Measurements from ENCODE around the gene GAK. TPM values are rescaled to one million over a fixed set of nuclear protein-coding genes. Genes with fewer than 3 reads are reported as not detected.
A peak's percentile ranks its signal among the peaks of the same experiment; 100 is the strongest.

The GAK gene
- total RNA-seq, 1 donor from 2014 or later, result 86.9 TPM

GRCh38 chr4:828641-829271 lies 103.4 kb downstream of the GAK start:
- Histone ChIP-seq H3K27me3 (ENCODE audit: insufficient read depth, low read length) (peaks cover 27% of the 10 kb centered on the region), H4K20me1 (ENCODE audit: insufficient read depth, low read length) (peaks cover 11% of the 10 kb centered on the region), H3K27ac (ENCODE audit: low read depth, low read length) (no peak overlapping the region), H3K9ac (ENCODE audit: low read length) (no peak overlapping the region), H3K36me3 (ENCODE audit: insufficient read depth, low read length) (no peaks in the 10 kb centered on the region), H3K4me1 (ENCODE audit: insufficient read depth, low read length) (no peaks in the 10 kb centered on the region), H3K79me2 (ENCODE audit: insufficient read depth, low read length) (no peaks in the 10 kb centered on the region), H3K4me3 (ENCODE audit: insufficient read depth, low read depth, low read length) (no peak overlapping the region), H3K9me3 (ENCODE audit: insufficient read depth, low read depth, low read length) (no peaks in the 10 kb centered on the region), H3K4me2 (ENCODE audit: low read length) (no peak overlapping the region), H2AFZ (ENCODE audit: low read depth, low read length) (no peak overlapping the region)
- Mint-ChIP-seq H3K4me1 (ENCODE audit: low read depth, unreplicated experiment) (peaks cover 2% of the 10 kb centered on the region), H3K27ac (ENCODE audit: unreplicated experiment) (no peak overlapping the region), H3K27me3 (ENCODE audit: low read depth, unreplicated experiment) (peaks cover 32% of the 10 kb centered on the region), H3K9me3 (ENCODE audit: unreplicated experiment) (no peaks in the 10 kb centered on the region), H3K4me3 (ENCODE audit: unreplicated experiment) (no peak overlapping the region), H3K36me3 (ENCODE audit: low read depth, unreplicated experiment) (no peaks in the 10 kb centered on the region)
- FAIRE-seq, result no peak
- TF ChIP-seq EZH2 (IDR thresholded peaks at IDR 0.05; ENCODE audit: insufficient read depth, low read length), result no peak
- TF ChIP-seq, protein P1, sequence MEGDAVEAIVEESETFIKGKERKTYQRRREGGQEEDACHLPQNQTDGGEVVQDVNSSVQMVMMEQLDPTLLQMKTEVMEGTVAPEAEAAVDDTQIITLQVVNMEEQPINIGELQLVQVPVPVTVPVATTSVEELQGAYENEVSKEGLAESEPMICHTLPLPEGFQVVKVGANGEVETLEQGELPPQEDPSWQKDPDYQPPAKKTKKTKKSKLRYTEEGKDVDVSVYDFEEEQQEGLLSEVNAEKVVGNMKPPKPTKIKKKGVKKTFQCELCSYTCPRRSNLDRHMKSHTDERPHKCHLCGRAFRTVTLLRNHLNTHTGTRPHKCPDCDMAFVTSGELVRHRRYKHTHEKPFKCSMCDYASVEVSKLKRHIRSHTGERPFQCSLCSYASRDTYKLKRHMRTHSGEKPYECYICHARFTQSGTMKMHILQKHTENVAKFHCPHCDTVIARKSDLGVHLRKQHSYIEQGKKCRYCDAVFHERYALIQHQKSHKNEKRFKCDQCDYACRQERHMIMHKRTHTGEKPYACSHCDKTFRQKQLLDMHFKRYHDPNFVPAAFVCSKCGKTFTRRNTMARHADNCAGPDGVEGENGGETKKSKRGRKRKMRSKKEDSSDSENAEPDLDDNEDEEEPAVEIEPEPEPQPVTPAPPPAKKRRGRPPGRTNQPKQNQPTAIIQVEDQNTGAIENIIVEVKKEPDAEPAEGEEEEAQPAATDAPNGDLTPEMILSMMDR (IDR thresholded peaks at IDR 0.05; ENCODE audit: insufficient read depth, low read depth, low read length), result no peak
- DNase-seq (ENCODE audit: low read depth), result no peak

- H3K4me1 ChIP-seq (ENCODE audit: insufficient read depth, low read length), result no peaks in the 10 kb centered on the region
- no peak overlapping the region for H3K27ac ChIP-seq (ENCODE audit: low read depth, low read length)
- peak; percentile 69 for TF ChIP-seq EZH2 (IDR thresholded peaks at IDR 0.05; ENCODE audit: insufficient read depth, low read length)
- TF ChIP-seq, protein P1 (IDR thresholded peaks at IDR 0.05; ENCODE audit: insufficient read depth, low read depth, low read length), result no peak
- no peaks in the 10 kb centered on the region for H3K9me3 ChIP-seq (ENCODE audit: insufficient read depth, low read depth, low read length)
- no peaks in the 10 kb centered on the region for H3K36me3 Mint-ChIP-seq (ENCODE audit: low read depth, unreplicated experiment)
- peaks cover 41% of the 10 kb centered on the region for H3K27me3 Mint-ChIP-seq (ENCODE audit: low read depth, unreplicated experiment)
- H3K27ac Mint-ChIP-seq (ENCODE audit: unreplicated experiment), result no peak overlapping the region
- H3K27me3 ChIP-seq (ENCODE audit: insufficient read depth, low read length), result peaks cover 40% of the 10 kb centered on the region
- no peaks in the 10 kb centered on the region for H3K36me3 ChIP-seq (ENCODE audit: insufficient read depth, low read length)
- no peak overlapping the region for H2AFZ ChIP-seq (ENCODE audit: low read depth, low read length)
- DNase-seq (ENCODE audit: low read depth), result no peak
- H3K79me2 ChIP-seq (ENCODE audit: insufficient read depth, low read length), result no peaks in the 10 kb centered on the region
- H3K4me2 ChIP-seq (ENCODE audit: low read length), result no peak overlapping the region
- H3K4me1 Mint-ChIP-seq (ENCODE audit: low read depth, unreplicated experiment), result peaks cover 2% of the 10 kb centered on the region
- no peak for FAIRE-seq
- no peak overlapping the region for H3K4me3 ChIP-seq (ENCODE audit: insufficient read depth, low read depth, low read length)
- no peak overlapping the region for H3K9ac ChIP-seq (ENCODE audit: low read length)
- peaks cover 12% of the 10 kb centered on the region for H4K20me1 ChIP-seq (ENCODE audit: insufficient read depth, low read length)
- peak overlapping the region; percentile 14 for H3K4me3 Mint-ChIP-seq (ENCODE audit: unreplicated experiment)
- H3K9me3 Mint-ChIP-seq (ENCODE audit: unreplicated experiment), result peaks cover under 1% of the 10 kb centered on the region
These were observed 104.7 kb downstream of the GAK start for GRCh38 chr4:827209-828081.

Measured in astrocyte (in vitro differentiated cells and primary cell).